Karpas-422 (cell line): ENCODE results near the gene RPP40. TPM values are rescaled to one million over a fixed set of nuclear protein-coding genes. Genes with fewer than 3 reads are reported as not detected.

ENCODE experiments used
- DNase-seq: peaks from one replicate; pipeline ENCODE4 v3.0.0-alpha.2; 2015
- H2AFZ ChIP-seq: fragments of 200-600 bp; sonication (generic); 2 replicates; pipeline ENCODE4 v1.6.1; 2014; ENCODE audit warnings: antibody characterized with exemption, low read length, mixed read lengths
- H3K27ac ChIP-seq: fragments of 200-600 bp; sonication (generic); 2 replicates; pipeline ENCODE4 v1.5.1; 2014; ENCODE audit warnings: mild to moderate bottlenecking, low read length, moderate library complexity
- H3K27me3 ChIP-seq: fragments of 200-600 bp; sonication (generic); 2 replicates; pipeline ENCODE4 v1.6.1; 2014; ENCODE audit warnings: low read length, mixed read lengths
- H3K36me3 ChIP-seq: fragments of 200-600 bp; sonication (generic); 2 replicates; pipeline ENCODE4 v1.6.1; 2014; ENCODE audit warnings: low read length, mixed read lengths; ENCODE audit not compliant: insufficient read depth
- H3K4me1 ChIP-seq: fragments of 200-600 bp; sonication (generic); 2 replicates; pipeline ENCODE4 v1.6.1; 2014; ENCODE audit warnings: mild to moderate bottlenecking, low read length, mixed read lengths
- H3K4me2 ChIP-seq: fragments of 200-600 bp; sonication (generic); 2 replicates; pipeline ENCODE4 v1.6.1; 2014; ENCODE audit warnings: low read length, low read depth, mild to moderate bottlenecking; ENCODE audit not compliant: poor library complexity, severe bottlenecking
- H3K4me3 ChIP-seq: fragments of 200-600 bp; sonication (generic); 2 replicates; pipeline ENCODE4 v1.5.1; 2014; ENCODE audit warnings: mild to moderate bottlenecking, antibody characterized with exemption, low read length, mixed read lengths
- H3K79me2 ChIP-seq: fragments of 200-600 bp; sonication (generic); 2 replicates; pipeline ENCODE4 v1.6.1; 2014; ENCODE audit warnings: mild to moderate bottlenecking, low read length, mixed read lengths
- H3K9ac ChIP-seq: fragments of 200-600 bp; sonication (generic); 2 replicates; pipeline ENCODE4 v1.6.0; 2014; ENCODE audit warnings: low read length
- H3K9me2 ChIP-seq: fragments of 200-600 bp; sonication (generic), shearing (Covaris generic); replicated peaks from 2 replicates; pipeline ENCODE4 v1.6.0; 2014; ENCODE audit warnings: mild to moderate bottlenecking, low read length, moderate library complexity; ENCODE audit not compliant: insufficient read depth
- H3K9me3 ChIP-seq: fragments of 300-700, 200-600 bp; sonication (generic); 2 replicates; pipeline ENCODE4 v1.6.1; 2014; ENCODE audit warnings: low read length, mixed read lengths
- H4K20me1 ChIP-seq: fragments of 200-600 bp; sonication (generic); 2 replicates; pipeline ENCODE4 v1.6.1; 2014; ENCODE audit warnings: mild to moderate bottlenecking, antibody characterized with exemption, low read length, low read depth; ENCODE audit not compliant: insufficient read depth
- total RNA-seq: library from RNA; depleted of rRNA; stranded (reverse); fragments of >200 nt; shearing (Covaris generic); gene quantifications from 2 replicates; pipeline ENCODE4 v1.2.3, GENCODE V29; 2014; ENCODE audit warnings: low replicate concordance; rRNA removed

RPP40 gene
- total RNA-seq = 11.4 and 30.3 TPM in 2 replicates

- Histone ChIP-seq H4K20me1 (no peaks in the 10 kb centered on the region), H3K4me2 (peak within 1 kb of the TSS; percentile 76), H3K4me1 (peaks cover 16% of the 10 kb centered on the region), H2AFZ (peak within 1 kb of the TSS; percentile 96), H3K79me2 (peaks cover 6% of the 10 kb centered on the region), H3K9me2 (no peaks in the 10 kb centered on the region), H3K4me3 (peak within 1 kb of the TSS; percentile 76), H3K9me3 (no peaks in the 10 kb centered on the region), H3K36me3 (peaks cover 5% of the 10 kb centered on the region; the same call in 1 of the 2 replicates), H3K27ac (peak within 1 kb of the TSS; percentile 48; the same call in 1 of the 2 replicates), H3K9ac (peak within 1 kb of the TSS; percentile 74), H3K27me3 (no peaks in the 10 kb centered on the region)
- peak; percentile 98 for DNase-seq
Measured at GRCh38 chr6:5003604-5004372, at the start of gene RPP40. Gene RPP40 (minus strand): TSS chr6:5004037. CDS start chr6:5004002, 35 bp downstream.

GRCh38 chr6:5053038-5053437, 49.2 kb upstream of the RPP40 start:
- Histone ChIP-seq H3K9ac (no peak overlapping the region), H3K27me3 (no peaks in the 10 kb centered on the region), H3K4me1 (no peaks in the 10 kb centered on the region), H3K27ac (no peak overlapping the region), H3K9me2 (no peaks in the 10 kb centered on the region), H3K36me3 (no peaks in the 10 kb centered on the region), H2AFZ (no peak overlapping the region), H4K20me1 (no peaks in the 10 kb centered on the region), H3K79me2 (no peaks in the 10 kb centered on the region), H3K9me3 (no peaks in the 10 kb centered on the region; the same call in 1 of the 2 replicates), H3K4me2 (no peak overlapping the region), H3K4me3 (no peak overlapping the region)
- DNase-seq = no peak

GRCh38 chr6:5051394-5051793, 47.6 kb upstream of the RPP40 start:
- no peaks in the 10 kb centered on the region; the same call in 1 of the 2 replicates for H3K9me3 ChIP-seq
- H3K36me3 ChIP-seq = no peaks in the 10 kb centered on the region
- no peaks in the 10 kb centered on the region for H3K79me2 ChIP-seq
- H3K9me2 ChIP-seq = no peaks in the 10 kb centered on the region
- no peak overlapping the region for H2AFZ ChIP-seq
- DNase-seq = no peak
- H3K4me2 ChIP-seq = no peak overlapping the region
- H3K4me3 ChIP-seq = no peak overlapping the region
- H3K9ac ChIP-seq = no peak overlapping the region
- H3K4me1 ChIP-seq = no peaks in the 10 kb centered on the region
- no peaks in the 10 kb centered on the region for H4K20me1 ChIP-seq
- no peaks in the 10 kb centered on the region for H3K27me3 ChIP-seq
- H3K27ac ChIP-seq = no peak overlapping the region

DNA sequence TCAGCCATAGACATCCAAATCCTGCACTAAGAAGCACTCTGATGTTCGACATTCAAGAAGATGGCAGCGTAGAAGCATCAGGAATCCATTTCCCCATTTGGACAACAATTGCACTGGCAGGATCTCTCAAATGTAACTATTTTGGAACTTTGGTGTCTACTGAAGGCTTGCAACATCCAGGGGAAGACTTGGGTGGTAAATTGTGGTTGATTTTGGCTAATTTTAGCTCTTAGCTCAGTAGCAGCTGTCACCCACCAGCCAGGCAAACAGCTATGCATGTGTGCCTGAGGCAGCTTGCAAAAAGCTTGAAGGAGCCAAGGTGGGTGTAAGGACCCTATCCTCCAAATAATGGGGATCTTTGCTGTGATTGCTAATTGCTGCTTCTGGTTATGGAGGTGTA, 46.2 kb upstream of the RPP40 start:
- H3K4me2 ChIP-seq = no peak overlapping the region
- no peaks in the 10 kb centered on the region for H3K79me2 ChIP-seq
- H3K9ac ChIP-seq = no peak overlapping the region
- no peak for DNase-seq
- no peak overlapping the region for H3K4me3 ChIP-seq
- H2AFZ ChIP-seq = no peak overlapping the region
- no peaks in the 10 kb centered on the region for H3K27me3 ChIP-seq
- no peaks in the 10 kb centered on the region for H3K9me2 ChIP-seq
- no peaks in the 10 kb centered on the region for H3K36me3 ChIP-seq
- no peaks in the 10 kb centered on the region; the same call in 1 of the 2 replicates for H3K9me3 ChIP-seq
- no peak overlapping the region for H3K27ac ChIP-seq
- H3K4me1 ChIP-seq = no peaks in the 10 kb centered on the region
- no peaks in the 10 kb centered on the region for H4K20me1 ChIP-seq

GRCh38 chr6:5046430-5046829, 42.6 kb upstream of the RPP40 start:
- Histone ChIP-seq H3K36me3 (no peaks in the 10 kb centered on the region), H3K4me3 (no peak overlapping the region), H3K9me3 (no peaks in the 10 kb centered on the region; the same call in 1 of the 2 replicates), H2AFZ (no peak overlapping the region), H3K79me2 (no peaks in the 10 kb centered on the region), H3K9me2 (no peaks in the 10 kb centered on the region), H3K27me3 (no peaks in the 10 kb centered on the region), H3K9ac (no peak overlapping the region), H3K4me1 (no peaks in the 10 kb centered on the region), H4K20me1 (no peaks in the 10 kb centered on the region), H3K4me2 (no peak overlapping the region), H3K27ac (no peak overlapping the region)
- DNase-seq = no peak

- H3K4me1 ChIP-seq = no peaks in the 10 kb centered on the region
- no peak overlapping the region for H3K9ac ChIP-seq
- H2AFZ ChIP-seq = no peak overlapping the region
- H3K4me2 ChIP-seq = no peak overlapping the region
- no peak overlapping the region for H3K4me3 ChIP-seq
- no peak overlapping the region for H3K27ac ChIP-seq
- H3K36me3 ChIP-seq = no peaks in the 10 kb centered on the region
- H3K27me3 ChIP-seq = no peaks in the 10 kb centered on the region
- no peaks in the 10 kb centered on the region for H3K9me2 ChIP-seq
- H4K20me1 ChIP-seq = no peaks in the 10 kb centered on the region
- H3K9me3 ChIP-seq = no peaks in the 10 kb centered on the region
- H3K79me2 ChIP-seq = no peaks in the 10 kb centered on the region
- no peak for DNase-seq
Measured at GRCh38 chr6:5045416-5045815, 41.6 kb upstream of the RPP40 start.

DNA sequence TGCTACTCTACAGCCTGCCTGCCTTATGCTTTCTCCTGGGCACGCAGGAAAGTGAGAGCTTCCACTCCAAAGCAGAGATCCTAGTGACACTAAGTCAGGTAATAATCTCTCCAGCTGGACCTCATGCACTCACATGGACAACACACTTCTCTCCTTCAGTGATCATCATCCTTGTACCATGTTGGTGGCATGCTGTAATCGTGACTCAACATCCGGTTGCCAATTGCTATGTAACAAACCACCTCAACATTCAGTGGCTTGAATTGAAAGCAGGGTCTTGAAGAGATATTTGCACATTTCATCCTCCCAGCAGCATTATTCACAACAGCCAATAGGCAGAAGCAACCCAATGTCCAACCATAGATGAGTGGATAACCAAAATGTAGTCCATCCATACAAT, 41.0 kb upstream of the RPP40 start:
- DNase-seq = no peak
- no peak overlapping the region for H3K4me3 ChIP-seq
- H3K9me3 ChIP-seq = no peaks in the 10 kb centered on the region
- H3K27me3 ChIP-seq = no peaks in the 10 kb centered on the region
- no peaks in the 10 kb centered on the region for H3K36me3 ChIP-seq
- H2AFZ ChIP-seq = no peak overlapping the region
- H3K27ac ChIP-seq = no peak overlapping the region
- no peak overlapping the region for H3K4me2 ChIP-seq
- H3K4me1 ChIP-seq = no peaks in the 10 kb centered on the region
- no peaks in the 10 kb centered on the region for H3K9me2 ChIP-seq
- no peaks in the 10 kb centered on the region for H4K20me1 ChIP-seq
- no peak overlapping the region for H3K9ac ChIP-seq
- H3K79me2 ChIP-seq = no peaks in the 10 kb centered on the region

DNA sequence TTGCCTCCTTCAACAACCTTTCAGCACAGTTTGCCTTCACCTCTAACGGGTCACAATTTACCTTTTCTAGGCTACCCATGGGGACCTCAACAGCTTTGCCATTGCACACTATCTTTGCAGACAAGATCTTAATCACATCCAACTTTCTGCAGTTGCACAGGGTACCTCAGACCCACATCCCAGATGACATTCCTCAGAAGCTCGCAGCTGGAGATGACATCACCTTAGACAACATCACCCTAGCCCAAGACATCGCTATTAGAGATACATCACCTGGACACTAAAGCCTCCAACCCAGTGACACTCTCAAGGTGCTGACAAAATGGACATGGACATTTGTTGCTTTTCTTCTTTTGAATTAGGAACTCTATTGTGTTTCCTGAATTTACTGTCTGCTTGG, 38.6 kb upstream of the RPP40 start:
- H3K9me2 ChIP-seq = no peaks in the 10 kb centered on the region
- H2AFZ ChIP-seq = no peak overlapping the region
- H3K27ac ChIP-seq = no peak overlapping the region
- H3K4me1 ChIP-seq = no peaks in the 10 kb centered on the region
- no peak overlapping the region for H3K4me2 ChIP-seq
- no peaks in the 10 kb centered on the region for H3K79me2 ChIP-seq
- H3K4me3 ChIP-seq = no peak overlapping the region
- no peak overlapping the region for H3K9ac ChIP-seq
- DNase-seq = no peak
- no peaks in the 10 kb centered on the region for H3K27me3 ChIP-seq
- H4K20me1 ChIP-seq = no peaks in the 10 kb centered on the region
- H3K9me3 ChIP-seq = no peaks in the 10 kb centered on the region
- H3K36me3 ChIP-seq = no peaks in the 10 kb centered on the region
